Stimulated activated naive CD8-positive, alpha-beta T cell treated with anti-CD3 and anti-CD28 coated beads, Interleukin-15, Interleukin-2, amounts not matched to agents 100 ng/mL and 50 ng/mL, for 24 hours (primary cell): ENCODE measurements around the gene NKX1-1.

ENCODE experiments used
- H3K27ac Mint-ChIP-seq: one replicate; pipeline ENCODE4 v1.8.0; 2021; ENCODE audit warnings: mild to moderate bottlenecking, mixed read lengths
- H3K27me3 Mint-ChIP-seq: one replicate; pipeline ENCODE4 v1.8.0; 2021; ENCODE audit warnings: mixed read lengths
- H3K36me3 Mint-ChIP-seq: one replicate; pipeline ENCODE4 v1.8.0; 2021; ENCODE audit warnings: low read depth, mixed read lengths
- H3K4me1 Mint-ChIP-seq: one replicate; pipeline ENCODE4 v1.8.0; 2021; ENCODE audit warnings: low read depth, mixed read lengths
- H3K4me3 Mint-ChIP-seq: one replicate; pipeline ENCODE4 v1.8.0; 2021; ENCODE audit warnings: mild to moderate bottlenecking, mixed read lengths
- H3K9me3 Mint-ChIP-seq: one replicate; pipeline ENCODE4 v1.8.0; 2021; ENCODE audit warnings: mixed read lengths

NKX1-1 gene

DNA sequence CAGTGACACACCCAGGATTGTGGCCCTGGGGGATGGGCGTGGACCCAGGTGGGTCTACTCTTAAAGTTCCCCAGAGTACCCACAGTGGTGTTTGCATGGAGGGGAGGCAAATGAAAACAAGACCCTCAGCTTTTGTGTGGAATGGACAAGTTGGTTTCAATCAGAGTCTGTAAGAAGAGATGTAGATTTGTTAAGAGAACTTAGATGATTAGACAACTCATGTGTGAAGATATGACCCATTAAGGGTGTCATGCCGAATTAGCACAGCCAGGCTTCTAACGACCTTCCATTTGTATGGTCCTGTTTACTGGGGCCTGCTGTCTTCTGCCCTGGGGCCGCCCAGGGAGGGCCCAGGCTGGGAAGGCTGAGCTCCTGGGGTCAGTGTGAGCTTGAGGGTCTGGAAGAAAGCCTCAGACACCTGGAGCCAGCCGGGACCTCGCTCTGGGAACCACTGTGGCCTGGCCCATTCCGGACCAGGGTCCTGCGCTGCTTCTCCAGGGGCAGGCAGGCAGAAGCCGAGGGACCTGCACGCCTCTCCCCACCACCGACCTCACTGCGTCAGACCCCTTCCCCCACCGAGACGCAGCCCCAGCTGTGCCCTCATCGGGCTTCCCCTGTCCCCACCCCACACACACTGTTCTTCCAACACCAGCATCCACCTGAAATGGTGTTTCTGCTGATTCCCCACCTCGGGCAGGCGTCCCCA is 38.9 kb downstream of the NKX1-1 start:
- H3K36me3 Mint-ChIP-seq, result peaks cover 7% of the 10 kb centered on the region
- H3K9me3 Mint-ChIP-seq, result no peaks in the 10 kb centered on the region
- H3K4me1 Mint-ChIP-seq, result no peaks in the 10 kb centered on the region
- H3K27ac Mint-ChIP-seq, result no peak overlapping the region
- no peaks in the 10 kb centered on the region for H3K27me3 Mint-ChIP-seq
- no peak overlapping the region for H3K4me3 Mint-ChIP-seq

DNA sequence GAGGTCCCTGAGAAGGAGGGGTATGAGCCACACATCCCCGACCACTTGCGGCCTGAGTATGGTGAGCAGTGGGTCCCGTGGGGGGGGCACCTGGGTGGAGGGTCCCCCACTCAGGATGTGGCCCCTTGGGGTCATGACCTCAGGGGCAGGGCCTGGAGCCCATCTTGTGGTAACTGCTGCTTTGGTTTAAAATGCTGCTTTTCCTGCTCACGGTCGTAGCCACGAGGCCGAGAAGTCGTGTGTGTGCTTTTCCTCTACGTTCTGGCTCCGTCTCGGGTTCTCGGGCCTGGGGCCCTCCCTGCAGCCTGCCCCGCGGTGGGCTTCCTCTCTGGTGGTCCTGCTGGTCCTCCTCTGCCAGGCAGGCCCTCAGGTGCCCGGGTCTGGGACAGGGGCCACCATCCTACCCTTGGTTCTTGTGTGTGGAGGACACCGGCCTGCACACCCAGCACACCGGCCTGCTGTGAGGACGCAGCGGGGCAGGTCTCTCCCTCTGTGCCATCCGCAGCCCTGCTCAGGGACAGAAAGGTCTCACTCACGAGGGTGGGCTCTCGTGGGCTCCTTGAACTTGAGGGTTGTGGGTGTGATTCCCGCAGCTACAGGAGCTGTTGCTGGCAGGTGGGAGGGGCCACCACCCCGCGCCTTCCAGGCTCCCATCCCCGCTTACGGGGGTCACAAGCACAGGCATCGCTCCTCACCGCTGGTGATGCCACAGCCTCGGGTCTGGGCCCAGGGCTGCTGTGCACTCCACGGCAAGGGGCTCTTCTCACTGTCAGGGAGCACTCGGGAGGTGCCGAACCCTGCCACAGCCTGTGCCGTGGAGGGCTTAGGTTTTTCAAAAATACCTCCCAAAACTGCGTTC is 39.6 kb downstream of the NKX1-1 start:
- no peak overlapping the region for H3K4me3 Mint-ChIP-seq
- no peak overlapping the region for H3K27ac Mint-ChIP-seq
- no peaks in the 10 kb centered on the region for H3K36me3 Mint-ChIP-seq
- H3K27me3 Mint-ChIP-seq, result no peaks in the 10 kb centered on the region
- no peaks in the 10 kb centered on the region for H3K4me1 Mint-ChIP-seq
- H3K9me3 Mint-ChIP-seq, result no peaks in the 10 kb centered on the region

- no peak overlapping the region for H3K4me3 Mint-ChIP-seq
- H3K4me1 Mint-ChIP-seq, result no peaks in the 10 kb centered on the region
- H3K9me3 Mint-ChIP-seq, result no peaks in the 10 kb centered on the region
- no peaks in the 10 kb centered on the region for H3K27me3 Mint-ChIP-seq
- H3K27ac Mint-ChIP-seq, result no peak overlapping the region
- H3K36me3 Mint-ChIP-seq, result no peaks in the 10 kb centered on the region
Measured at GRCh38 chr4:1365271-1366178, 40.7 kb downstream of the NKX1-1 start.

GRCh38 chr4:1364748-1365147 is 41.5 kb downstream of the NKX1-1 start:
- H3K4me1 Mint-ChIP-seq, result no peaks in the 10 kb centered on the region

GRCh38 chr4:1364217-1364616 is 42.0 kb downstream of the NKX1-1 start:
- Mint-ChIP-seq H3K27ac (no peak overlapping the region), H3K9me3 (no peaks in the 10 kb centered on the region), H3K27me3 (no peaks in the 10 kb centered on the region), H3K36me3 (no peaks in the 10 kb centered on the region), H3K4me3 (no peak overlapping the region), H3K4me1 (no peaks in the 10 kb centered on the region)

More at GRCh38 chr4:1364748-1365147, 41.5 kb downstream of the NKX1-1 start:
- Mint-ChIP-seq H3K27ac (no peak overlapping the region), H3K36me3 (no peaks in the 10 kb centered on the region), H3K4me3 (no peak overlapping the region), H3K27me3 (no peaks in the 10 kb centered on the region), H3K9me3 (no peaks in the 10 kb centered on the region)

DNA sequence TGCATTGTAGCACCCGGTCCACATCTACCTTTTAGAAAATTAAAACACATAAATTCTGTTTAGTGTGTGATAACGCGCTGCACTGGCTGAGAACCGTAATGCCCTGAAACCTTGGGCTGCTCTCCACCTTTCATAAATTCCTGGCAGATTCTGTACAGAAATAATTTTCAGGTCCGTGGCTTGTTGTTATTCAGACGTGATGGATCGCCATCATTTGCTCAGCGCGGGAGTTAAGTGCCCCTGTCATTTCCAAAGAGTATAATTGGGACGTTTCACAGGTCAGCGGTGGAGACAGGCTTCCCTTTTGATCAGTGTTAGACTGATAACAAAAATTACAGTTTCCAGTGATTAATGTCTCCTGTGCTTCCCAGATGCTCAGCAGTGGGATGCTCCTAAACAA is 42.7 kb downstream of the NKX1-1 start:
- no peaks in the 10 kb centered on the region for H3K36me3 Mint-ChIP-seq
- no peaks in the 10 kb centered on the region for H3K9me3 Mint-ChIP-seq
- H3K27me3 Mint-ChIP-seq, result no peaks in the 10 kb centered on the region
- H3K4me3 Mint-ChIP-seq, result no peak overlapping the region
- no peak overlapping the region for H3K27ac Mint-ChIP-seq
- no peaks in the 10 kb centered on the region for H3K4me1 Mint-ChIP-seq

GRCh38 chr4:1362521-1362920 is 43.7 kb downstream of the NKX1-1 start:
- no peak overlapping the region for H3K4me3 Mint-ChIP-seq
- no peaks in the 10 kb centered on the region for H3K36me3 Mint-ChIP-seq
- no peak overlapping the region for H3K27ac Mint-ChIP-seq
- no peaks in the 10 kb centered on the region for H3K9me3 Mint-ChIP-seq
- no peaks in the 10 kb centered on the region for H3K27me3 Mint-ChIP-seq
- no peaks in the 10 kb centered on the region for H3K4me1 Mint-ChIP-seq

GRCh38 chr4:1362046-1362445 is 44.2 kb downstream of the NKX1-1 start:
- Mint-ChIP-seq H3K27me3 (no peaks in the 10 kb centered on the region), H3K4me3 (no peak overlapping the region), H3K4me1 (no peaks in the 10 kb centered on the region), H3K27ac (no peak overlapping the region), H3K36me3 (no peaks in the 10 kb centered on the region), H3K9me3 (no peaks in the 10 kb centered on the region)

DNA sequence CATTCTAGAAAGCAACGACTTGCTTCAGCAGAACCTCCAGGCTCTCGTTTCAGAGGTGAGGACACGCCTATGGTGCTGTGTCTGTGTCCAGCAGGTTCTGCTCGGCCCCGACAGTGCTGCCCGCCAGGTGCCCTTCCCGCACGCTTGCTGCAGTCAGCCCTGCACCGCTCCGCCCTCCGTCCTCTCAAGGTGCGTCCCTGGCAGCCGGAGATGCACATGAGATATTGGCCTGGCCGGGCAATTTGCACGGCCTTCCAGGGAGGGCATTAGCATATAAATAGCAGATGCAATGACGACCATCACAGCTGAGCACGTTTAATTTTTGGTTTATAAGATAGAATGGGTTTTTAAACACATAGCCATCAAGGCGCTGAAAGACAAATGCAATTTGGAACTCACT is 44.8 kb downstream of the NKX1-1 start:
- no peaks in the 10 kb centered on the region for H3K4me1 Mint-ChIP-seq
- no peak overlapping the region for H3K27ac Mint-ChIP-seq
- no peaks in the 10 kb centered on the region for H3K27me3 Mint-ChIP-seq
- no peaks in the 10 kb centered on the region for H3K9me3 Mint-ChIP-seq
- no peak overlapping the region for H3K4me3 Mint-ChIP-seq
- peaks cover under 1% of the 10 kb centered on the region for H3K36me3 Mint-ChIP-seq

- H3K4me3 Mint-ChIP-seq, result no peak overlapping the region
- H3K4me1 Mint-ChIP-seq, result no peaks in the 10 kb centered on the region
- peaks cover 3% of the 10 kb centered on the region for H3K36me3 Mint-ChIP-seq
- no peak overlapping the region for H3K27ac Mint-ChIP-seq
- H3K27me3 Mint-ChIP-seq, result no peaks in the 10 kb centered on the region
- no peaks in the 10 kb centered on the region for H3K9me3 Mint-ChIP-seq
Measured at GRCh38 chr4:1360423-1361283, 45.6 kb downstream of the NKX1-1 start.

DNA sequence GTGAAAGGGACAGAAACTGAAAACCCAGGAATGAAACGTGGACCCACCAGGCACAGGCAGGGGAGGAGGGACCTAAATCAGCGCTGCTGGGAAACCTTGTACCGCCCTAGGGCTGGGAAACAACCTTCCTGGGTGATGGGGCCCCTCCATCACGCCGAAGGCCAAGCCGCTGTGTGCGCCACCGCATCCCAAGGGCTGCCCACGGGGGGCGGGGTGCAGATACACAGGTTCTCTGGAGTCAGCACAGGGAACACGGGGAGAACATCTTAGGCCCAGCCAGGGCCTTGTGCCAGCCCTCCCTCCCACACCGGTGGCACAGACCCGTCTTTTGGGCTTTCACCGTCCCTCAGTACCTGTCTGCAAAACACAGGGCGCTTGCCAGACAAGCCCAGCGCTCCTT is 46.3 kb downstream of the NKX1-1 start:
- Mint-ChIP-seq H3K27ac (no peak overlapping the region), H3K9me3 (no peaks in the 10 kb centered on the region), H3K27me3 (no peaks in the 10 kb centered on the region), H3K4me3 (no peak overlapping the region), H3K36me3 (peaks cover 3% of the 10 kb centered on the region), H3K4me1 (no peaks in the 10 kb centered on the region)

DNA sequence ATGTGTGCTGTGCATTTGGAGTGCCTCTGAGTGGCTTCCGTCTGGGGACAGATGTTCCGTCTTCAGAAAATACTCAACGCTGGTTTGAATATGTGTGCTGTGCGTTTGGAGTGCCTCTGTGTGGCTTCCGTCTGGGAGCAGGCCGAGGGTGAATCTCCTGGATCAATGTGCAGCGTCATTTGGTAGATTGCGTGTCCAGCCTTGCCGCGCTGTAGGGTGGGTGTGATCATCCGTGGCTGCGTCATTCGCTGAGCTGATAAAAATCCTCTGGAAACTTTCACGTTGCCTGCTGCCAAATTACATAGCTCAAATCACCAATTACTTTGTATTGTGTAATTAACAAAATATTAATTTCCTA is 47.1 kb downstream of the NKX1-1 start:
- H3K27me3 Mint-ChIP-seq, result no peaks in the 10 kb centered on the region
- no peak overlapping the region for H3K27ac Mint-ChIP-seq
- no peaks in the 10 kb centered on the region for H3K9me3 Mint-ChIP-seq
- no peak overlapping the region for H3K4me3 Mint-ChIP-seq
- H3K36me3 Mint-ChIP-seq, result peaks cover 3% of the 10 kb centered on the region
- H3K4me1 Mint-ChIP-seq, result no peaks in the 10 kb centered on the region

DNA sequence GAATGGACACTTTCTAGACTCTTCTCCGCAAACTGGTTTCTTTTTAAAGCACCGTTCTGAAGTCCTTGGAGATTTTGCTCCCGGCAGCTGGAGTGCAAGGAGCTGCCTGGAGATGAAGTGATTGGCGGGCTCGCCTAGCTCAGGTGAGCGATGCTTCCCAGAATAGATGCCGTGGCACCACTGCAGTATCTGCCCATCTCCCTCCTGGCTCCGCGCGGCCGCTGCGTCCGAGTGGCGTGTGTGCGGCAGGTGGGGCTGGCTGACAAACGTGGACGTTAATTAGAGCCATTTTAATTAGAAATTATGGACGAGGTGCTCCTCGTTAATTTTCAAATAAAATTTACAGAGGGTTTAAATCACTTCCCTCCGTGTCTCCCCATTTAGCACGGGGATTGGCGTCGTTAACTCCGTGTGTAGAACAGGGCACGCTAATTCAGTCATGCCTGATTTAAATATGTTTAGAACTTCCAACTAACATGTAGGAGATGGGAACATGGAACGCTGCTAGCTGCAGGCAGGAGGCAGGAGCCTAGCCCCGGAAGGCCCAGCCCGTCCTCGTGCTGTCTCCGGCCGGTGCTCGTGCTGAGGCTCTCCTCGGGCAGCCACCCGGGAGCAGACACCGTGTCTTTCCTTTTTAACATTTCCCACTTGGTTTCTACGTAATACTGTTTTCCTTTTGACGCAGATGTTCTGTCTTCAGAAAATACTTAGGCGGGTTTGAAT is 47.7 kb downstream of the NKX1-1 start:
- Mint-ChIP-seq H3K4me3 (no peak overlapping the region), H3K36me3 (peaks cover 3% of the 10 kb centered on the region), H3K27ac (no peak overlapping the region), H3K27me3 (no peaks in the 10 kb centered on the region), H3K4me1 (no peaks in the 10 kb centered on the region), H3K9me3 (no peaks in the 10 kb centered on the region)
